Nephron progenitor cell (in vitro differentiated cells): ENCODE data around the gene HTRA3.

ENCODE experiments used
- DNase-seq: peaks from one replicate; pipeline ENCODE4 v3.0.0; 2021
- H3K27ac Mint-ChIP-seq: 2 replicates; pipeline ENCODE4 v1.8.0; 2021; ENCODE audit warnings: mild to moderate bottlenecking, moderate library complexity, mixed read lengths
- H3K27me3 Mint-ChIP-seq: 2 replicates; pipeline ENCODE4 v1.8.0; 2021; ENCODE audit warnings: mild to moderate bottlenecking, low read depth, mixed read lengths; ENCODE audit not compliant: poor library complexity
- H3K36me3 Mint-ChIP-seq: 2 replicates; pipeline ENCODE4 v1.8.0; 2021; ENCODE audit warnings: low read depth, mixed read lengths
- H3K4me1 Mint-ChIP-seq: 2 replicates; pipeline ENCODE4 v1.8.0; 2021; ENCODE audit warnings: mixed read lengths
- H3K4me3 Mint-ChIP-seq: 2 replicates; pipeline ENCODE4 v1.8.0; 2021; ENCODE audit warnings: mild to moderate bottlenecking, moderate library complexity, mixed read lengths
- H3K9me3 Mint-ChIP-seq: 2 replicates; pipeline ENCODE4 v1.8.0; 2021; ENCODE audit warnings: mild to moderate bottlenecking, moderate library complexity, mixed read lengths
- TF ChIP-seq, protein P1 (sequence below): fragments of 200-600 bp; sonication (generic); IDR thresholded peaks from 2 replicates; pipeline ENCODE4 v1.5.0; 2021; ENCODE audit warnings: antibody characterized with exemption

HTRA3 gene

DNA sequence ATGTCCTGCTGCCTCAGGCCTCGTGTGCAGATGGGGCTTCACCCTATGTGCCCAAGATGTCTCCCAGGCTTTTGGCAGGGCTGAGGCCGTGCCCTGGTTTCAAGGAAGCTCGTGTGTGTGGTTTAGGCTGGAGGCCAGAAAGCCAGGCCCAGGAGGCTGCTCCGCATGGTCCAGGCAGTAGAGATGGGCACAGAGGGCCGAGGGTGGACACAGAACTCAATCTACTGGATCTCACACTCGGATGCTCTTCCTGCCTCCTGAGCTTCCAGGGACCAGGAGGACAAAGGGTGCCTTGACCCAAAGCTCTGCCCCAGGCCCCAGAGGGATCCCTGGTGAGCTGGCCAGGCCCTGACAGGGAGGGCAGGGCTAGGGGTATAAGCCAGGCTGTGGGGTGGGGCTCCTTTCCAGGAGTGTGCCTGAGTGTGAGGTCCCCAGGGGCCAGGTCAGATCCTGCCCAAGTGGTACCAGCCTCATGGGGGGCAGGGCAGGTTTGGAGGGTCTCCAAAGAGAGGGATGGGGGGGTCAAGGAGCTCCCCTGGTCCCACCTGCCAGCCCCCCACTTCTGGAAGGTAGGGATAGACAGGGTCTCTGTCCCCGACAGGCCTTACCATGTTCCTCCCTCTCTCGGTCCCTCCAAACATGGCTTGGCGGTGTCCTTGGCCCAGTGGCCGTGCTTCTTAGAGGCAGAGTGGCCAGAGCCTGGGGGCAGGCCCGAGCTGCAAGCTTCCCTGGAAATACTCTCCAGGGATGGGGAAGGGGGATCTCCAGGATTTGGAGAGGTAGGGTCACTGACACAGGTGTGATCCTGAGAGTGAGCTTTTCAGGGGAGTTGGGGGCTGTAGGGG, 23.8 kb downstream of the HTRA3 start:
- H3K27ac Mint-ChIP-seq, result no peak overlapping the region
- H3K4me3 Mint-ChIP-seq, result no peak overlapping the region

GRCh38 chr4:8294036-8294435, 24.5 kb downstream of the HTRA3 start:
- no peak overlapping the region for H3K27ac Mint-ChIP-seq
- peaks cover 6% of the 10 kb centered on the region for H3K9me3 Mint-ChIP-seq
- no peak overlapping the region for H3K4me3 Mint-ChIP-seq
- TF ChIP-seq, protein P1, sequence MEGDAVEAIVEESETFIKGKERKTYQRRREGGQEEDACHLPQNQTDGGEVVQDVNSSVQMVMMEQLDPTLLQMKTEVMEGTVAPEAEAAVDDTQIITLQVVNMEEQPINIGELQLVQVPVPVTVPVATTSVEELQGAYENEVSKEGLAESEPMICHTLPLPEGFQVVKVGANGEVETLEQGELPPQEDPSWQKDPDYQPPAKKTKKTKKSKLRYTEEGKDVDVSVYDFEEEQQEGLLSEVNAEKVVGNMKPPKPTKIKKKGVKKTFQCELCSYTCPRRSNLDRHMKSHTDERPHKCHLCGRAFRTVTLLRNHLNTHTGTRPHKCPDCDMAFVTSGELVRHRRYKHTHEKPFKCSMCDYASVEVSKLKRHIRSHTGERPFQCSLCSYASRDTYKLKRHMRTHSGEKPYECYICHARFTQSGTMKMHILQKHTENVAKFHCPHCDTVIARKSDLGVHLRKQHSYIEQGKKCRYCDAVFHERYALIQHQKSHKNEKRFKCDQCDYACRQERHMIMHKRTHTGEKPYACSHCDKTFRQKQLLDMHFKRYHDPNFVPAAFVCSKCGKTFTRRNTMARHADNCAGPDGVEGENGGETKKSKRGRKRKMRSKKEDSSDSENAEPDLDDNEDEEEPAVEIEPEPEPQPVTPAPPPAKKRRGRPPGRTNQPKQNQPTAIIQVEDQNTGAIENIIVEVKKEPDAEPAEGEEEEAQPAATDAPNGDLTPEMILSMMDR, result no peak
- peaks cover 8% of the 10 kb centered on the region for H3K36me3 Mint-ChIP-seq
- H3K4me1 Mint-ChIP-seq, result no peaks in the 10 kb centered on the region
- peaks cover 4% of the 10 kb centered on the region for H3K27me3 Mint-ChIP-seq
- no peak for DNase-seq

More for the DNA sequence above, 23.8 kb downstream of the HTRA3 start:
- DNase-seq, result no peak
- TF ChIP-seq, protein P1, result no peak
- Mint-ChIP-seq H3K9me3 (peaks cover 6% of the 10 kb centered on the region), H3K4me1 (no peaks in the 10 kb centered on the region), H3K36me3 (peaks cover 8% of the 10 kb centered on the region), H3K27me3 (peaks cover 8% of the 10 kb centered on the region)

DNA sequence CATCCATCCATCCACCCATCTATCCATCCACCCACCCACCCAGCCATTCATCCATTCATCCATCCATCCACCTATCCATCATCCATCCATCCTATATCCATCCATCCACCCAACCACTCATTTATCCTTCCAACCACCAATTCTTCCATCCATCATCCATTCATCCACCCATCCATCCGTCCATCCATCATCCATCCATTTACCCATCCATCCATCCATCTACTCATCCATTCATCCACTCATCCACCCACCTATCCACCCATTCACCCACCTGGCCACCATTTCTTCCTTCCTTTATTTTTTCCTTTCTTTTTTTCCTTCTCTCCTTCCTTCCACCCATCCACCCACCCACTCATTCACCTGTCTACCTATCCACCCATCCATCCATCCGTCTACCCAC, 25.2 kb downstream of the HTRA3 start:
- Mint-ChIP-seq H3K36me3 (peaks cover 8% of the 10 kb centered on the region), H3K9me3 (peaks cover 6% of the 10 kb centered on the region), H3K27me3 (peaks cover 3% of the 10 kb centered on the region), H3K27ac (no peak overlapping the region), H3K4me1 (no peaks in the 10 kb centered on the region), H3K4me3 (no peak overlapping the region)
- DNase-seq, result no peak
- TF ChIP-seq, protein P1, result no peak

DNA sequence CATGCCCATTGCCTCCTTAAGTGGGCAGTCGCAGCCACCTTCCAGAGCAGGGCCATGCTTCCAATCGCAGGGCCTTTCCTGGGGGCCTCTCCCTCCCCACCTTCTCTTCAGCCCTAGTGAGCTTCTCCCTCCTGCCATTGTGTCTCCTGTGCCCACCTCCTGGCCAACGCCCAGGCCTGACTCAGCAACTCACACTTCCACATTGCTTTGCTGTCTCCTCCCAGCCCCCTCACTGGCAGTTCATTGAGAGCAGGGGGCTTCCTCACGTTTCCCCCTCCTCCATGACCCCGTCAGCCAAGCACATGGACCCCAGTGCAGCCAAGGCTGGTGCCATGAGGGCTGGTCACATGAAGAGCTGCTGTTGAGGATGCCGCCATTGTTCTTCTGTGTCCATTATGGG, 25.9 kb downstream of the HTRA3 start:
- no peaks in the 10 kb centered on the region for H3K4me1 Mint-ChIP-seq
- peaks cover 3% of the 10 kb centered on the region for H3K27me3 Mint-ChIP-seq
- H3K9me3 Mint-ChIP-seq, result peaks cover 10% of the 10 kb centered on the region
- no peak overlapping the region for H3K27ac Mint-ChIP-seq
- DNase-seq, result no peak
- H3K4me3 Mint-ChIP-seq, result no peak overlapping the region
- TF ChIP-seq, protein P1, result no peak
- peaks cover 8% of the 10 kb centered on the region for H3K36me3 Mint-ChIP-seq

GRCh38 chr4:8296491-8296890, 26.9 kb downstream of the HTRA3 start:
- peak; percentile 0 for DNase-seq
- Mint-ChIP-seq H3K9me3 (peaks cover 18% of the 10 kb centered on the region), H3K4me1 (no peaks in the 10 kb centered on the region), H3K4me3 (no peak overlapping the region), H3K27ac (no peak overlapping the region), H3K27me3 (peaks cover 3% of the 10 kb centered on the region), H3K36me3 (peaks cover 8% of the 10 kb centered on the region)
- TF ChIP-seq, protein P1, result no peak

DNA sequence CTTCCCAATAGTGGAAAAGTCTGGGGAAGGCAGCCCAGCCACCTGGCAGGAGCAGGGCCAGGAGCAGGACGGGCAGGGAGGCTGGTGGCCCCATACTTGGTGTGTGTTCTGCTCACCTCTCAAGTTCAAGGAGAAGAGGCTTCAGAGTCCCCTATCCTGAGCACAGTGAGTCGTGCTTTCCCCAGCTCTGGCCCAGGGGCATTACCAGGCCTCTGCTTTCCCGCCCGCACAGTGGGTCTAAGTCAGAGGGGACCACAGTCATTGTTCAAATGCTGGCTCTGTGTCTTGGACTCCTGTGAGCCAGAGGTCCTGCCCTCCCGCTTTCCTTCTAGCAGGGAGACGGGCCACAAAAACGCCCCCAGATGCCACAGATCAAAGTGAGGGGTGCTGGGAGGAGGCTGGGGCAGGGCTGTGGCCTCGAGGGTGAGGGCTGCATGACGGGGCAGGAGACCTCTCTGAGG, 27.6 kb downstream of the HTRA3 start:
- H3K4me3 Mint-ChIP-seq, result no peak overlapping the region
- peaks cover 18% of the 10 kb centered on the region for H3K9me3 Mint-ChIP-seq
- H3K27me3 Mint-ChIP-seq, result peaks cover 7% of the 10 kb centered on the region
- TF ChIP-seq, protein P1, result no peak
- H3K36me3 Mint-ChIP-seq, result peaks cover 8% of the 10 kb centered on the region
- no peak overlapping the region for H3K27ac Mint-ChIP-seq
- no peak for DNase-seq
- no peaks in the 10 kb centered on the region for H3K4me1 Mint-ChIP-seq
